Activated B cell treated with CpG ODN at 0.5 μM for 24 hours (primary cell): Measurements from ENCODE around the gene IQSEC2. TPM values are rescaled to one million over a fixed set of nuclear protein-coding genes. Genes with fewer than 3 reads are reported as not detected.
A peak's percentile ranks its signal among the peaks of the same experiment; 100 is the strongest.

Experiments used
- ATAC-seq: fragments of 200-7000 bp; cut with Tn5 transposase; one replicate; pipeline ENCODE4 v1.10.0; 2021; ENCODE audit warnings: low read depth, mild to moderate bottlenecking, moderate library complexity
- CTCF ChIA-PET: fragments of 350-600 bp; sonication (Branson Sonifier 250); formaldehyde crosslinking; loops from one replicate; lab custom pipeline; 2021; ENCODE audit warnings: antibody characterized with exemption; lab: Charles Lee
- POLR2A ChIA-PET: fragments of 350-600 bp; sonication (Branson Sonifier 250); formaldehyde crosslinking; loops from one replicate; lab custom pipeline; 2021; ENCODE audit warnings: antibody characterized with exemption; lab: Charles Lee
- DNase-seq: peaks from one replicate; pipeline ENCODE4 v3.0.0; 2022
- H3K27ac Mint-ChIP-seq: one replicate; pipeline ENCODE4 v1.8.0; 2020; ENCODE audit warnings: mixed read lengths
- H3K27me3 Mint-ChIP-seq: one replicate; pipeline ENCODE4 v1.8.0; 2021; ENCODE audit warnings: mixed read lengths
- H3K36me3 Mint-ChIP-seq: one replicate; pipeline ENCODE4 v1.8.0; 2021; ENCODE audit warnings: low read depth, mixed read lengths
- H3K4me1 Mint-ChIP-seq: one replicate; pipeline ENCODE4 v1.8.0; 2021; ENCODE audit warnings: mixed read lengths
- H3K4me3 Mint-ChIP-seq: one replicate; pipeline ENCODE4 v1.8.0; 2020; ENCODE audit warnings: mild to moderate bottlenecking, mixed read lengths
- H3K9me3 Mint-ChIP-seq: one replicate; pipeline ENCODE4 v1.8.0; 2020; ENCODE audit warnings: mixed read lengths
- intact Hi-C: fragments of 100-400 bp; cut with micrococcal nuclease; formaldehyde crosslinking; loops from one replicate; pipeline ENCODE4 v1.15.1; 2024
- total RNA-seq: library from RNA; stranded (reverse); gene quantifications from 2 replicates; pipeline ENCODE4 v1.2.3, GENCODE V29; 2022
- TF ChIP-seq, protein P1 (sequence below): fragments of 200-600 bp; IDR thresholded peaks from one replicate; pipeline ENCODE4 v1.8.0; 2022; ENCODE audit warnings: antibody characterized with exemption, mild to moderate bottlenecking

The IQSEC2 gene
- total RNA-seq, 1 donor from 2014 or later: 0.53 TPM

DNA sequence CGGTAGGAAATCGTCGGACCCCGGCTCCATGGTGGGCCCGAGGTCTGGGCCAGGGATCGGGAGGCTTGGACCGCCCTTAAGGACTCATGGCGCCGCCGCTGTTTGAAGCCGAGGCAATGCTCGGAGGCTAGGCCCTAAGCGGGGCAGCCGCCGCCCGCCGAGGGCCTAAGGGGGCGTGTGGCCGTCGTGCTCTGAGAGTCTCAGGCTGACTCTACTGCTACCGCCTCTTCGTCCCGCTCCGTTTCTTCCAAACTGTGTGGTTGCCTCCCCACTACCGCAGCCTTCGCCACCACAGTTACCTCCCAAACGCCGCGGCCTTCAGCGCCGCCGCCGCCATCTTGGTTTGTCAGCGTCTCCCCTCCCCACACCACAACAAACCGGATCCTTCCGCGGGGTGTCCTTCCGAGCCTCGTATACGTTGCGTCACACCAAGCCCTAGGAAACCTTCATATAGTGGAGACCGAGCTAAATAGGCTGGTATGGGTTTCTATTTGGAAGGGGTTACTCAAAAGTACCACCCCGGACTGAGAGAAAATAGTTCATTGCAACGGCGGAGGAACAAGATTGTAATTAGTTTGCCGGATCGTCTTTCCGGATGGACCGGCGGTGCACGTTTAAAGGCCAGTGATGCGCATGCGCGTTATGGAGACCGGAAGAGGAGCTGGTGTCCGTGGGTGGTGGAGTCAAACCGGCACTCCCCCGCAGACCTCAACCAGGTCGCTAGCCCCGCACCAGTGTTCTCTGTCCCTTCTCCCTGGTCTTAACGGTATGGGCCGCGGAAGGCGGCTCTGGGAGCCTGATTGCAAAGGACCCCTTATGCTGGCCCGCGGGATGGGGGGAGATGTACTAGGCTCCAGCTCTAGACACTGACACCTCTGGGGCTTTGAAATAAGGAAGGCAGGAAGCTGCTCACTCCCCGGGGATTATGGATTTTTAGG is 56.3 kb downstream of the IQSEC2 start, which contains the start of gene KDM5C:
Gene KDM5C, minus strand, starts transcription at position 348 of the 938 bp plus-strand sequence. Its CDS starts 318 bp downstream, at position 30.
- Mint-ChIP-seq H3K4me1 (peaks cover 33% of the 10 kb centered on the region), H3K27ac (peak within 1 kb of the TSS; percentile 98), H3K36me3 (peaks cover 16% of the 10 kb centered on the region), H3K27me3 (no peaks in the 10 kb centered on the region), H3K9me3 (no peaks in the 10 kb centered on the region), H3K4me3 (peak within 1 kb of the TSS; percentile 98)
- DNase-seq: peak; percentile 69
- intact Hi-C loops: loop anchor here (1.0 to 5.0 kb wide), 4 partner anchors 143 to 820 kb away; partner anchors contain the start of genes PHF8, RIBC1, SMC1A and TSPYL2
- TF ChIP-seq, protein P1, sequence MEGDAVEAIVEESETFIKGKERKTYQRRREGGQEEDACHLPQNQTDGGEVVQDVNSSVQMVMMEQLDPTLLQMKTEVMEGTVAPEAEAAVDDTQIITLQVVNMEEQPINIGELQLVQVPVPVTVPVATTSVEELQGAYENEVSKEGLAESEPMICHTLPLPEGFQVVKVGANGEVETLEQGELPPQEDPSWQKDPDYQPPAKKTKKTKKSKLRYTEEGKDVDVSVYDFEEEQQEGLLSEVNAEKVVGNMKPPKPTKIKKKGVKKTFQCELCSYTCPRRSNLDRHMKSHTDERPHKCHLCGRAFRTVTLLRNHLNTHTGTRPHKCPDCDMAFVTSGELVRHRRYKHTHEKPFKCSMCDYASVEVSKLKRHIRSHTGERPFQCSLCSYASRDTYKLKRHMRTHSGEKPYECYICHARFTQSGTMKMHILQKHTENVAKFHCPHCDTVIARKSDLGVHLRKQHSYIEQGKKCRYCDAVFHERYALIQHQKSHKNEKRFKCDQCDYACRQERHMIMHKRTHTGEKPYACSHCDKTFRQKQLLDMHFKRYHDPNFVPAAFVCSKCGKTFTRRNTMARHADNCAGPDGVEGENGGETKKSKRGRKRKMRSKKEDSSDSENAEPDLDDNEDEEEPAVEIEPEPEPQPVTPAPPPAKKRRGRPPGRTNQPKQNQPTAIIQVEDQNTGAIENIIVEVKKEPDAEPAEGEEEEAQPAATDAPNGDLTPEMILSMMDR: no peak
- ChIA-PET CTCF (no interaction called here), POLR2A (interaction anchor here (0.5 to 1.9 kb wide), 15 partner anchors 8 to 1936 kb away, joined by 3 to 13 read pairs (median 4); partner anchors contain the start of genes APEX2, RIBC1, SMC1A and TSPYL2)
- ATAC-seq: peak; percentile 91

DNA sequence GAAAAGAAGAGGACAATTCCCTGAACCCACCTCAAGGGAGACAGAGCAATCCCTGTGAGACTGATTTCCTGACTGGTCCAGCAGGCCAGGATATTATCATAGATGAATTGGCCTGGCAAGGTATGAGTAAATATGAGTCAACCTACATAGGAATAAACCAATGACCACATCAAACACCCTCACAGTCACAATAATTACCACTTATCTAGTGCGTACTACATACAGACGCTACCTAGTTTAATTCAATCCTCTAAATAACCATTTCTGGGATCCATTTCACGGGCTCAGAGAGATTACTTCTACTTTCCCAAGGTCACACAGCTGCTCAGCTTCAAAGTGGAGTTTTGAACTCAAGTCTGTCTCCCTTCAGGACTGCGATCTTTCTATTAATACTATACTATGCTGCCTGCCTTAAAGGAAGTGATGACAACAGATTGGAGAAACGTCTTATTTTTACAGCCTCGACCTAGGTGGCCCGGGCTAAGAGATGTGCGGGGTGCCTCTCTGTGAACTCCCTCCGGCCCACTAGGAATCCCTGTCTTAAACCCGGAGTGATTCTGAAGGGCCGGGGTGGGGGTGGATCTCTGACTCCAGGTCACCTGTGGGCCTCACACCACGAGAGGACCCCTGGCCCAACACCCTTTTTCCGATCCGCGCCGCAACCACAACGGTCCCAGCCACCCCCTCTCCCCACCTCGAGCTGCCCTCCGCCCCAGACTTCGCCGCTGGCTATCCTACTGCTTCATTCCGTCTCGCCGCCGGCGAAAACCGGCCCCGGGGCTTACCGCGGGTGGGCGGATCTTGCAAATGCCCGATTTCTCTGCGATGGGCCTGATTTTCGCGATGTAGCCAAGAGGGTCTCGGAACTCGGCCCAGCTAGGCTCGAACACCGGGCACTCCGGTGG is 57.2 kb downstream of the IQSEC2 start:
- H3K27me3 Mint-ChIP-seq: no peaks in the 10 kb centered on the region
- CTCF ChIA-PET: no interaction called here
- POLR2A ChIA-PET: interaction anchor here (0.9 to 1.9 kb wide), 5 partner anchors 13 to 198 kb away, joined by 3 to 13 read pairs (median 4); partner anchors contain the start of genes RIBC1, SMC1A and TSPYL2
- H3K4me3 Mint-ChIP-seq: peak overlapping the region; percentile 98
- ATAC-seq: peak; percentile 3
- DNase-seq: no peak
- intact Hi-C loops: loop anchor here (2.0 kb wide), 1 partner anchor 821 kb away; the partner anchor contains the start of gene PHF8
- TF ChIP-seq, protein P1: no peak
- H3K9me3 Mint-ChIP-seq: no peaks in the 10 kb centered on the region
- peaks cover 33% of the 10 kb centered on the region for H3K4me1 Mint-ChIP-seq
- H3K27ac Mint-ChIP-seq: peak overlapping the region; percentile 98
- peaks cover 25% of the 10 kb centered on the region for H3K36me3 Mint-ChIP-seq

DNA sequence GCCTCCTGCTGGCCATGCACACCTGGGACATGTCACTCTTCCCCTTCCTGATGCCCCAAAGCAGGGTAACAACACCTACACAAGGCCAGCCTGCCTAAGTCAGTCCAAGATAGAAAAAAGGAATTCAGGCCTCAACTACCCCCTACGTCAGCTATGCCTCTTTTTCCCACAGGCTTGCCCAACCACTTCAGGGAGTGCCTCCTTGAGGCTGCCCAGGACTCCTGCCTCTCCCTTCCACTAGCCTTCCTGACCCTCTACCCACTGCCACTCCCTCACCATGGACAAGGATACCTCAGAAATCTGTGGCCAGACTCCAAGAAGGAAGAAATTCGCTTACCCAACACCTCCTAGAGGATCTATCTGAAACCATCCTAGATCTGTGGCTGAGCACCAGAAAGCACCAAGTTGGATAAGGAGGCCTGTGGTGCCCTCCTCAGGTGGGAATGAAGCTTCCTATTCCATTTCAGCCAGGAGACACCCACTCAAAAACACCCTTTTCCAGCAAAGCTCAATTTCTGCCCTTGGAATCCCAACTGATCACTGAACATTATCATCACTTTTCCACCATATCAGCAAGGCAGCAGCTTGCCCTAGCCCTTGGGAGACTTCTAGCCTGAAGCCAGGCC is 58.2 kb downstream of the IQSEC2 start:
- no peak for ATAC-seq
- Mint-ChIP-seq H3K36me3 (peaks cover 32% of the 10 kb centered on the region), H3K4me3 (peak overlapping the region; percentile 98), H3K4me1 (peaks cover 33% of the 10 kb centered on the region), H3K9me3 (no peaks in the 10 kb centered on the region), H3K27me3 (no peaks in the 10 kb centered on the region), H3K27ac (peak overlapping the region; percentile 46)
- CTCF ChIA-PET: no interaction called here
- POLR2A ChIA-PET: no interaction called here
- intact Hi-C loops: no loop called here
- TF ChIP-seq, protein P1: no peak
- no peak for DNase-seq

Other genes with a start within 250 kb of the IQSEC2 start
- gene GPR173, start 232.8 kb downstream of the IQSEC2 start, total RNA-seq: 0.10 and 0.16 TPM in 2 replicates
- 48.2 and 49.7 TPM in 2 replicates for gene TSPYL2, start 199.2 kb downstream of the IQSEC2 start, total RNA-seq
- gene KANTR, start 187.4 kb downstream of the IQSEC2 start, total RNA-seq: 11.2 and 12.0 TPM in 2 replicates
- 109 and 117 TPM in 2 replicates for gene KDM5C, start 56.4 kb downstream of the IQSEC2 start, total RNA-seq
- gene SMC1A, start 141.1 kb upstream of the IQSEC2 start, total RNA-seq: 75.8 and 84.0 TPM in 2 replicates
- 0.86 and 0.91 TPM in 2 replicates for gene RIBC1, start 141.3 kb upstream of the IQSEC2 start, total RNA-seq
- gene HSD17B10, start 152.8 kb upstream of the IQSEC2 start, total RNA-seq: 108 and 114 TPM in 2 replicates